HG03354 (cell line): ENCODE measurements around the gene ALDH3A1.

Source experiments
- ATAC-seq: cut with Tn5 transposase; IDR thresholded peaks from one replicate; pipeline ENCODE4 v1.9.1; 2021; ENCODE audit warnings: mild to moderate bottlenecking; ENCODE audit not compliant: unreplicated experiment, poor library complexity, severe bottlenecking

The ALDH3A1 gene

DNA sequence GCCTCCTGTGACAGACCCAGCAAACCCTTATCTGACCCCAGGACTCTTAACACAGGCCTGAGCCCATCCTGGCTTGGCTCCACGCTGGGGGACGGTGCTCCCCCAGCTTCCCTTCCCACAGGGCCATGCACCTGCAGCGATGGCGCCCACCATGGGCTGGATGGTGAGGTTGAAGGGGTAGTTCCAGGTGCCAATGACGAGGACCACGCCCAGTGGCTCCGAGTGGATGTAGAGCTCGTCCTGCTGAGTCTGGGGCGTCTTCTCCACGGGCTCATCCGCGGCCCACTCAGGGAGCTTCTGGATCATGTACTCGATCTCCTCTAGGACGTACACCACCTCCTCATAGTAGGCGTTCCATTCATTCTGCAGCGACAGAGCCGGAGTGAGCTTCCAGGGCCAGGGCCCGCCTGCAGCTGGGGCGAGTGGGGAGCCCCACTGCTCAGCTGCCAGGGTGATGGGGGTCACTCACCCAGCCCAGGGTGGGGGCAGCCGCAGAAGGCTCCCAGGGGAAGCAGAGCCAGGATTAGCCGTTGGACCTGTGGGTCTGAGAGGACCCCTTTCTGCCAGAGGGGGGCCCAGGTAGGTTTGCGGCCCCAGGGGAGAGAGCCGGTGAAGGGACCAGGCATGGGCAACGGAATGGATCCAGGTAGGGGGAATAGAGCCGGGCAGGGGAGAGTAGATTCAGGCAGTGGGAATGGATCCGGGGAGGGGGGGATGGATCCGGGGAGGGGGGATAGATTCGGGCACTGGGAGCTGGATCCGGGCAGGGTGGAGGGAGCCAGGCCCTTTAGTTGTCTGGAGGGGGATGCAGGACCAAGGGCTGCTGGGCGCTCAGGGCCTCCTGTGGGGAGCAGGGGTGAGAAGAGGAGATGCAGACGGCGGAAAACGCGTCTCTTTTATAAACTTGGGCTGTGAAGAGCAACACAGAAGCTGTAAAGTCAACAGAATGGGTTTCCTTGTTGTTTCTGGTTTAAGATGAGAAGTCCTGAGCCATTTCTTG lies 4.7 kb downstream of the ALDH3A1 start:
- ATAC-seq, result no peak

DNA sequence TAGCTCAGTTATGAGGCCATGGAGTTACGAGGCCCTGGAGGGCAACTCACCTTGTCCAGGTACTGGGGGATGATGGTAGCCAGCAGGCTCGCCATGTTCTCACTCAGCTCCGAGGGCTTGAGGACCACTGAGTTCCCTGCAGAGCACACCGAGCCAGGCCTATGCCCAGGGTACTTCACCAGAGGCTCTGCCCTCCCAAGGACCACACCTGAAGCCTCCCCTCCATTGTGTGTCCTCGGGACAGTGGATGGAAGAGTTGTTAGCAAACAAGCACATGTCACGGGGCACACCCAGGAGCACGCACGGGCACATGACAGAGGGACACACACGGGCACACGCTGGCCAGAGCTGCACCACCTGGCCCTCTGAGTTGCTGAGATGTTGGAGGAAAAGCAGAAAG lies 5.6 kb downstream of the ALDH3A1 start:
- ATAC-seq, result no peak

DNA sequence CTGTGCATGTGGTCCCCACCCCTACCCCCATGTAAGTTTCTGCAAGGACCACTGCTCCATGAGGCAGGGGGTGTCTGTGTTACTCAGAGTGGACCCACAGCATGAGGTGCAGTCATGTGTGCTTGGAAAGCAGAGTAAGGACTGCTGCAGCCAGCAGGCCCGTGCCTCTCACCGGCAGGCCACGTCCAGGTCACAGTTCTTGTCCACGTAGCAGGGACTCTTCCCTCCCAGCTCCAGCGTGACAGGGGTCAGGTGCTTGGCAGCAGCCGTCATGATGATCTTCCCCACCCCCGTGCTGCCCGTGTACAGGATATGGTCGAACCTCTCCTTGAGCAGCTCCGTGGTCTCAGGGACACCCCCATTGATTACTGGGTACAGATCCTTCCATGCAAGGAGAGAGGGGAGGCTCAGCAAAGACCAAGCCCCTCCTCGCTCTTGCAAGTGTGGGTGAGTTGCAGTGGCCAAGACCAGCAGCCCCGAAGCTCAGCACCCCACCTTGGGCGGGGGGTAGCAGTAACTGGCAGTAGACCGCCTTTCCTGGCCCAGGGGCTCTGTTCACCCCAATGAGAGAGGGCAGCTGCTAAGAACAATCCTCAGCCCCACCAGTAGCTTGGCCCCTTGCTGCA lies 6.2 kb downstream of the ALDH3A1 start:
- no peak for ATAC-seq

DNA sequence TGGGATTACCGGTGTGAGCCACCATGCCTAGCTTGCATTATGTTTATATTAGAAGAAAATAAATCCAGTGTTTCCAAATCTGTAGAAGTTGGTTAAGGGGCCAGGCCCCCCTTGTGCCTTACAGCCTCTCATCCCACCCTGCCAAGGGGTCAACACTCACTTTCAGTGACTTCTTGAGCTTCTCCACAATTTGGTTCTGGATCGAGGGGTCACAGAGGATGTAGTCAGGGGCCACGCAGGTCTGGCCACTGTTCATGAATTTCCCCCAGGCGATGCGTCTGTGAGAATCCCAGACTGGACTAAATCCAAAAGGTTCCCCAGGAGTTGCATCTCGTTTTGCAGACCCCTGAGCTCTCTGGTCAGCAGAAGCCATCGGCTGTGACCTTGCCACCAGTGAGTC lies 7.2 kb downstream of the ALDH3A1 start:
- ATAC-seq, result no peak

DNA sequence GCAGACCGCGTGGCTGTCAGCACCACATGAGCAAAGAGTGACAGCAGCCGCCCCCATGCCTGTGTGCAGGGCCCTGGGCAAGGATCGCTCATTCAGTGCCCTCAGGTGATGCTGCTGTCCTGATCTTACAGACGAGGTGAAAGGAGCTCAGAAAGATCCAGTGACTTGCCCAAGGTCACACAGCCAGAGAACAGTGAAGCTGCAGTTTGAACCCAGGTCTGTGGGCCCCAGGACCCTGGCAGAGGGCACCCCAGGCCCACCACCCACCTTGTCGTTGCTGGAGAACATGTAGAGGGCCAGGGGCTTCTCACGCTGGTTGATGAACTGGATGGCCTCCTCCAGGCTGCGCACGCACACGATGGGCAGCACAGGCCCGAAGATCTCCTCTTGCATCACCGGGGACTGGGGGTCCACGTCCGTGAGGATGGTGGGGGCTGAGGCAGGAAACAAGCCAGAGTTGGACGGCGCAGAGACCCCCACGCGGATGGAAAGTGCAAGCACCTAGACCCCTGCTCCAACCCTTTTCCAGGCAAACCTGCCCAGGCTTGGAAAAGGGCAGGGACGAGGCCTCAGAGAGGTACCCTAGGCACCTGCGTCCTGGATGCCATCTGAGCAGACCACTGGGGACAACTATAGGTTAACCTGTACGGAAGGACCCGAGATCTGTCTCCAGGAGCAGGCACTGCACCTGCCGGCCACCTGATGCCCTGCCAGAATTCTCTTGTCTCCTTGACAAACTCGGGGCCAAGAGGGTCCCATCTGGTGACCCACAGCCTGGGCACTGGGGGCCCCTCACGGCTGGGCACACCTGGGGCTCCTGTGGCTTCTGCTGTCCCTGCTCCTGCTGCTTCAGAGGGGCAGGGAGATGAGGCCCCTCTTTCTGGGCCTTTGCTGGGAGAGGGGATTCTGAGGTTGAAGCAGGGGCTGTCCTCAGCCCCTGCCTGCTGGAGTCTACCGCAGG lies 8.6 kb downstream of the ALDH3A1 start:
- no peak for ATAC-seq

DNA sequence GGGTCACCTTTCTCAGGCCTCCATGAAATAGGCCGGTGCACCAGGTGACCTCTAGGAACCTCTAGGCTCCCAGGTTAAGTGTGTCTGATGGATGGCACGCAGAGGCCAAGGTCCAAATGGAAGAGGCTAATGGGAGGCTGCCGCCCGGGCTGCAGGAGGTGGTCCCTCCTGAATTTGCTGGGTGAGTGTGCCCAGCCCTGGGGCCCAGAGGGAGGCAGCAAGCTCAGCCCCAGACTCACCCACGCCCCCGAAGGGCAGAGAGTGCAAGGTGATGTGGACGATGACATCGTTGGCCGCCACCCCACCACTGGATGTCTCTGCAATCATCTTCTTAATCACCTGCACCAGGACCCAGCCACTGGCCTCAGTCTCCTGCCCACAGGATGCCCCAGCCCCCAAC lies 9.3 kb downstream of the ALDH3A1 start:
- no peak for ATAC-seq

DNA sequence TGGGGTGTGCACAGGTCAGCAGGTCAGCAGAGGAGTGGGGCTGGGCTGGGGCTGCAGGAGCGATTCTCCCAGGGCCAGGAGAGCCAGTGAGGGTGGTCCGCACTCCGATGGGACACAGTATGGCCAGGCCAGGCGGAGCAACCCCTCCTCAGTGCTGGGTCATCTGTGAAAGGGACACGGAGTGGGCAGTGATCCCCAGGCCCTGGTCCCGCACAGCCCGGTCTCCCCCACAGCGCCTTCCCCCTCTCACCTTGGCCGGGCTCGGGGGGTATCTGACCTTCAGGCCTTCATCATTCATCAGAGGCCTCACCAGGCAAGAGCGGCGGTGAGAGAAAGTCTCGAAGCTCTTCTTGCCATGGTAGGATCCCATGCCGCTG lies 10.0 kb downstream of the ALDH3A1 start:
- ATAC-seq, result no peak

DNA sequence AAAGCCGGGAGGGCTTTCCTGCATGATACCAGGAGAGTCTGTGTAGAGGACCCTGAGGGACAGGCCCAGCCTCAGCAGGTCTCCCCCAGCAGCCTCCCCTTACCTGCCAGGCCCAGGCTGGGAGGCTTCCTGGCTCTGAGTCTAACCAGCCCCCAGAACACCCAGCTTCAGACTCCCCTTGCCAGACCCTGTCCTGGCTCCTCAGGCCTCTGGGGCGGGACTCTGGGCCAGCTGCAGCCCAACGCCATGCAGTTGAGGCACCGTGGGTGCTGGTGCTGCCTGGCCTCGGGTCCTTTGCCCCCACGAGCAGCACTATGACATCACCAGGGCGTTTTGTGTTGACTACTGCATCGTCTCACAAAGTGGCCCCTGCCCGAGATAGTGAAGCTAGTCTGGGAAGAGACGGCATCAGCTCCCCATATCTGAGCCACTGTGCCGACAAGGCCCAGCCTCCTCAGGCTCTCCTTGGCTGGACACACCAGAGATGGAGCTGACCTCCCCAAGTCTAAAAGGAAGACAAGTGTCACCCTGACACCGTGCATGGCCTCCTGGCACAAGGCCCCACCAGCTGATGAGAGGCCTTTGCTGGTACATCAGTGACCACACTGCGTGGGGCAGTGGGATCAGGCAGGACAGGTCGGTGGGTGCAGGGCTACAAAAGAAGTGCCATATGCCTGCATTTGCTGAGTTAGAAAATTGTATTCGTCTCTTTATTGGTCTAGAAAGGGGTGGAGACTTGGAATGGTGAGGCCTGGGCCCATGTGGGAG lies 10.6 kb downstream of the ALDH3A1 start:
- no peak for ATAC-seq

DNA sequence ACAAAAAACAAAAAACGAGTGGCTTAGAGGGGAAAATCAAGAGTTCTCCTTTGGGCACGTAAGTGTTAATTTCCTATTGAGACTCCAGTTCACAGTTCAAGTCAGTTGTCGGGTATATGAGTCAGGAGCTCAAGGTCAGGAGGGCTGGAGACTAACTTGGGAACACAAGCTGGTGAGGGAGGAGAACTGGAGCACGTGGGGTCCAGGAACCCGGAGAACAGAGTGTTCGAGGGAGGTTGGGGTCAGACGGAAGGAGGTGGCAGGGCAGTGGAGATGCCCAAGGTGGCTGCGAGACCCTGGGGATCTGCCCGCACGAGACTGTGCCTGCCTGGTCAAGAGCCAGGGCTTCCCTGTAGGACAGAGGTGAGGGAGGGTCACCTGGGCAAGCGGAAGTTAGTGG lies 12.0 kb downstream of the ALDH3A1 start:
- ATAC-seq, result no peak

DNA sequence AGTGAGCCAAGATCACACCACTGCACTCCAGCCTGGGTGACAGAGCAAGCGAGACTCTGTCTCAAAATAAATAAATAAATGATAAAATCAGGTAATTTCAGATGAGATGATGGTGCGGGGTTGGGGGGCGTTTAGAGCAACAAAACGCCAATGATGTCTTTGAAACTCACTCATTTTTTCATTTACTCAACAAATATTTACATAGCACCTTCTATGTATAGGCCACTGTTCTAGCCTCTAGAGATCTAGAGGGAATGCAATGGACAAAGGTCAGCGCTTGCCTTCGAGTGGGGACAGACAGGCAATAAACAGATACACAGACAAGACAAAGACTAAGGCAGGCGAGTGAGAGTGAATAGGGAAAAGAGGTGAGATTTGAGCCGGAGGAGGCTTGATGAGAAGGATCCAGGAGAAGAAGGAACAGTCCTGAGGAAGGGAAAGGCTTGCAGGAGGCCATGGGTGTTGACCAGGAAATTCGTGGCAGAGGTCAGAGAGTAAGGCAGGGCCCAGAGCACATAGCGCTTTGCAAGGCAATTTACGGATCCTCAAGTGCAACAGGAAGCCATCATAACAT lies 14.1 kb downstream of the ALDH3A1 start:
- ATAC-seq, result no peak

DNA sequence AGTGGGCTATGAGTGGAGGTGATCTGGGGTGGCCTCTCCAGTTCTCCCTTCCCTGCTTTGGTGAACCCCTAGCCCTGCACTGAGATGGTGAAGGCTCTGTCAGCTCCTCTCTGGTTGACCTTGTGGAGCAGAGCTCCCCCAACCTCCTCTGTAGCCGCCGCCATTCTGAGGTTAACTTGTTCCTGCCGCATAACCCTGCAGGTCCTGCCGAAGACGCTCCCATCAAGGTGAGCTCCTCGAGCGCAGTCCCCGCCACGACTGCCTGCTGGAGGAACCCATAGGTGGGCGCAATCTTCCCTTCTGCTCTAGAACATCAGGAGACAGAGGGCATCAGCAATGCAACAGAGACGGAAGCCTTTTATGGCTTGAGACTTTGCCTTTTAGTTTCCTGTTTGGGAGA lies 16.5 kb downstream of the ALDH3A1 start:
- ATAC-seq, result no peak

DNA sequence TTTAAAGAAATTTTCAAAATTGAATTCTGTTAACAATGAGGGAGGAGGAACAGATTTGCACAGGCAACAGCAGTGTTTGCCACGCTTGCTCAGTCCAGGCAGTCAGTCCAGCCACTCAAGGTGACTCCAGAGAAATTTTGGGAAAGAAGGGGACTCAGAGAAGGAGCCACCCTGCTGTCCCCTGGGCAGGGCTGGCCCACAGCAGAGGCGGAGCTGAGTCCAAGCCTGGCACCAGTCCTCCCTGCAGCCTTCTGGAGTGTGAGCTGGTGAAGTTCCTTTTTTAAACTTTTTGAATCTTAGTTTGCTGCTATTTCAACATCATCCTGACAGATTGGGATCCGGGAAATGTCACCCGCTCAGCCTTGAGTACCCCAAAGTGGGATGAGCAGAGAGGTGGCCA lies 17.3 kb downstream of the ALDH3A1 start:
- ATAC-seq, result no peak

DNA sequence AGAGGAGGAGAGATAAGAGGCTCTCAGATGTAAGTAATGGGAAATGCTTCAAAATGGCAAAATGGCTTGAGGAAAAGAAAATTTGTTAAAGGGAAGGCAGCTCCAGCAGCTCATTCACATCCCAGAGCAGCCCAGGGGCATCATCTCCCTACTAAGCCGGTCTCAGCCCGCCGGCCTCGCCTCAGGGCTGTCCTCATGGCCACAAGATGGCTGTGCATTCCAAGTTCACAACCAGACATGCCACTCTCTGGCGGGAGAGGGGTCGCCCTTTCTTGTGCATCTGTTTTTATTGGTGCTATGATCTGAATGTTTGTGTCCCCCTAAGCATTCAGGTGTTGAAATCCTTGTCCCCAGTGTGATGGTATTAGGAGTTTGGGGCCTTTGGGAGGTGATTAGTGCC lies 18.2 kb downstream of the ALDH3A1 start:
- no peak for ATAC-seq

DNA sequence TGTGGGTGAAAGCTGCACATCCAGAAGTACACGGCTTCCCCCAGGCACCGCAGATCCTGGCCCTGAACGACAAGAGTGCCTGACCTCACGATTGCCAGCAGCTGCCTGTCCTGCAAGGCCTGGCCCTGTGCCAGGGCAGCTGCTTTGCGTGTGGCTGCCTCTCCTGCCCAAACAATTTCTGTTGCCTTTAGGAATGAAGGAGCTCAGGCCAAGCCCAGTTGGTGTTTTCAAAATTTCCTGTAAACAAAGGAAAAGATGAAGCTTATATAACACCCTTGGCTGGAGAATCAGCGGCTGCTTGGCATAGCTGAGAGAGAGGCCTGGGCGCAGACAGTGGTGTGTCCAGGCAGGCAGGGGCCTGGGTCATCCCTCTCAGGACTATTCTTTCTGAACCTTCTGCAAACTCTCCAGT lies 20.0 kb downstream of the ALDH3A1 start:
- no peak for ATAC-seq

DNA sequence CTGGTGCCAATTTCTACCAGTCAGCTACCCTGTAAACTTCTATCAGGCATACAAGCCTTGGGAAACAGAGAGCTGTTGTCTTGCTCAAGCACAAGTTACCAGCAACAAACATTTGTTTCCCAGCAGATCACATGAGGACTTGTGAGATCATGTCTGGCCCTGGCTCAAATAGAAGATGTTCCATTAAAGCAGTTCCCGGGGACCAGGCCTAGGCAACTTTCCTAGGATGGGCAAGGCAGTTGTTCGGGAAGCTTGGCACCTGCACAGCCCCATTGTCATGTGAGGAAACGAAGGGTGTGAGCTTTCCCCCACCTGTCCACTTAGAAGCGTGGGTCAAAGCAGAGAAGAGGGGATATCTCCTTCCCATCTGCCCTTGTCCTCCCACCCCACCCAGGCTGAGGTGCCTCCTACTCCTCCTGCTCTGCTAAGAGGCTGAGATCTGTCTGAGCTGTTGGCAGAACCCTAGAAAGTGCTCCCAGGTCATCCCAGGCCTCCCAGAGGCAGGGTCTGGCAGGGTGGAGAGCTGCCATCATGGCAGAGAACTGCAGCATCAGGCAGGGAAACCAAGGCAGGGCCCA lies 20.5 kb downstream of the ALDH3A1 start:
- no peak for ATAC-seq

DNA sequence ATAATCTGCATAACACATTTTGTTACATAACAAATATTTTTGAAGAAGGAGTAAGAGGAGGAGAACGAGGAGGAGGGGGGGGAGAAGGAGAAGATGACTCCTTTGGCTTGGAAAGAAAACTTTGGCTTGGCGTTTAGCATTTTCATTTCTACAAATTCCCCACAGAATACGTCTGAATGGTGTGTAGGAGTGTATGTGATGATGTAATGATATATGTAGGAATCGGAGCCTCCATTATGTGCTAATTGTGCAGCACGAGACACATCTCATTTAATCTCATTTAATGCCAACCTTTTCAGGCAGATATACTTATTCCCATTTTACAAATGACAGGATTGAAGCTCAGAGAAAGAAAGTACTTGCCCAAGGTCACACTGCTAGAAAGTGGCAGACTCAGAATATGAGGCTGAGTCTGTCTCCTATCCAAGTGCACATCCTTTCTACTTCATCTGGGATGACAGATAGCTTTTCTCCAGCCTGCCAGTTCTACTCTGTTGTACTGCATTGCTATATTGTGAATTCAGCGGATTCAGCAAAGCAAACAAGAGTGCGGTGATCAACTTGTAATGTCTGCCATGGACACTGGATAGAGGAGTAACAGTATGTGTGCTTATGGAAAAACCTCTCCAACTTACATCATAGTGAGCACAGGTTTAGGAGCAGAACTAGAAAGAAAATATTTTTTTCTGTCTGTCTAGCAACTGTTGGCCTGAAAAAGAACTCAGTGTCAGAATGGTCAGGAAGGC lies 21.3 kb downstream of the ALDH3A1 start:
- ATAC-seq, result no peak

DNA sequence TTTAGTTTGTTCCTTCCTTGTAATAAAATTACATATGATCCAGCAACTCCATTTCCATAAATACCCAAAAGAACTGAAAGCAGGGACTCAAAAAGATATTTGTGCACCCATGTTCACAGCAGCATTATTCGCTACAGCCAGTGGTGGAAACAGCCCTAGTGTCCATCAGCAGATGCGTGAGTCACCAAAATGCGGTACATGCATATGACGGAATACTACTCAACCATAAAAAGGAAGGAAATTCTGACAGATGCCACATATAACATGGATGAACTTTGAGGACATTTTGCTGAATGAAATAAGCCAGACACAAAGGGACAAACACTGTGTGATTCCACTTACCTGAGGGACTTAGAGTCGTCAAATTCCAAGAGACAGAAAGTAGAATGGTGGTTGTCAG lies 22.6 kb downstream of the ALDH3A1 start:
- no peak for ATAC-seq
